SK-N-SH treated with all-trans-retinoic acid at 6 μM for 48 hours (cell line): Measurements from ENCODE around the gene VTI1A.

Source experiments
- CREB5 ChIP-seq: fragments of 250-450 bp; sonication (Bioruptor Pico); IDR thresholded peaks from 2 replicates; pipeline ENCODE4 v1.5.1; 2020; ENCODE audit warnings: low read depth, mild to moderate bottlenecking, moderate library complexity
- GLIS3 ChIP-seq: fragments of 250-450 bp; sonication (Bioruptor Pico); IDR thresholded peaks from 2 replicates; pipeline ENCODE4 v1.5.0; 2020; ENCODE audit warnings: mild to moderate bottlenecking, moderate library complexity
- PATZ1 ChIP-seq: fragments of 250-450 bp; sonication (Bioruptor Pico); IDR thresholded peaks from 2 replicates; pipeline ENCODE4 v1.8.0; 2020; ENCODE audit warnings: mild to moderate bottlenecking, moderate library complexity, borderline replicate concordance
- PPARA ChIP-seq: fragments of 250-450 bp; sonication (Bioruptor Pico); IDR thresholded peaks from 2 replicates; pipeline ENCODE4 v1.5.0; 2020; ENCODE audit warnings: mild to moderate bottlenecking, borderline replicate concordance
- RARB ChIP-seq: fragments of 250-450 bp; sonication (Bioruptor Pico); IDR thresholded peaks from 2 replicates; pipeline ENCODE4 v1.8.0; 2021; ENCODE audit warnings: mild to moderate bottlenecking, moderate library complexity
- SNAI2 ChIP-seq: fragments of 250-450 bp; sonication (Bioruptor Pico); IDR thresholded peaks from 2 replicates; pipeline ENCODE4 v1.5.0; 2020; ENCODE audit warnings: mild to moderate bottlenecking, moderate library complexity
- TSHZ2 ChIP-seq: fragments of 250-450 bp; sonication (Bioruptor Pico); IDR thresholded peaks from 2 replicates; pipeline ENCODE4 v1.5.0; 2020; ENCODE audit warnings: mild to moderate bottlenecking, moderate library complexity
- ZC3H10 ChIP-seq: fragments of 250-450 bp; sonication (Bioruptor Pico); IDR thresholded peaks from 2 replicates; pipeline ENCODE4 v1.5.1; 2021; ENCODE audit warnings: mild to moderate bottlenecking, moderate library complexity
- ZNF565 ChIP-seq: fragments of 450-650 bp; formaldehyde crosslinking; conservative IDR thresholded peaks from 2 replicates; pipeline ENCODE4 v1.5.0; 2020; ENCODE audit warnings: low read depth, mild to moderate bottlenecking, moderate library complexity
- ZNF70 ChIP-seq: fragments of 450-650 bp; formaldehyde crosslinking; IDR thresholded peaks from 2 replicates; pipeline ENCODE4 v1.5.0; 2020; ENCODE audit warnings: mild to moderate bottlenecking, moderate library complexity
- TF ChIP-seq, protein P1 (sequence below): fragments of 250-450 bp; sonication (Bioruptor Pico); IDR thresholded peaks from 2 replicates; pipeline ENCODE4 v1.8.0; 2021; ENCODE audit warnings: low read depth, mild to moderate bottlenecking, moderate library complexity, borderline replicate concordance

- no peak for TF ChIP-seq CREB5 (CRISPR knock-in tag)
- no peak for TF ChIP-seq TSHZ2 (CRISPR knock-in tag)
- no peak for TF ChIP-seq PPARA (CRISPR knock-in tag)
- no peak for TF ChIP-seq ZNF565 (CRISPR knock-in tag)
- TF ChIP-seq, protein P1, sequence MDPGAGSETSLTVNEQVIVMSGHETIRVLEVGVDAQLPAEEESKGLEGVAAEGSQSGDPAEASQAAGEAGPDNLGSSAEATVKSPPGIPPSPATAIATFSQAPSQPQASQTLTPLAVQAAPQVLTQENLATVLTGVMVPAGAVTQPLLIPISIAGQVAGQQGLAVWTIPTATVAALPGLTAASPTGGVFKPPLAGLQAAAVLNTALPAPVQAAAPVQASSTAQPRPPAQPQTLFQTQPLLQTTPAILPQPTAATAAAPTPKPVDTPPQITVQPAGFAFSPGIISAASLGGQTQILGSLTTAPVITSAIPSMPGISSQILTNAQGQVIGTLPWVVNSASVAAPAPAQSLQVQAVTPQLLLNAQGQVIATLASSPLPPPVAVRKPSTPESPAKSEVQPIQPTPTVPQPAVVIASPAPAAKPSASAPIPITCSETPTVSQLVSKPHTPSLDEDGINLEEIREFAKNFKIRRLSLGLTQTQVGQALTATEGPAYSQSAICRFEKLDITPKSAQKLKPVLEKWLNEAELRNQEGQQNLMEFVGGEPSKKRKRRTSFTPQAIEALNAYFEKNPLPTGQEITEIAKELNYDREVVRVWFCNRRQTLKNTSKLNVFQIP (CRISPR knock-in tag) = no peak
- TF ChIP-seq PATZ1 (CRISPR knock-in tag) = no peak
- no peak for TF ChIP-seq ZC3H10 (CRISPR knock-in tag)
- TF ChIP-seq RARB (CRISPR knock-in tag) = no peak
- no peak for TF ChIP-seq ZNF70 (CRISPR knock-in tag)
- TF ChIP-seq GLIS3 (CRISPR knock-in tag) = no peak
- no peak for TF ChIP-seq SNAI2 (CRISPR knock-in tag)
Measured at GRCh38 chr10:112507988-112508387, 61.0 kb downstream of the VTI1A start.
